Memory B cell (primary cell): ENCODE data around the gene VTI1A.

ENCODE experiments used
- ATAC-seq: fragments of 150-1000 bp; cut with Tn5 transposase; 2 replicates; pipeline ENCODE4 v1.10.0; 2021; ENCODE audit warnings: low read depth, mild to moderate bottlenecking, moderate library complexity
- DNase-seq, 2 donors: peaks; one replicate each; pipeline ENCODE4 v3.0.0; 2022; ENCODE audit warnings: low spot score in 2 of 2
- H3K27ac Mint-ChIP-seq: one replicate; pipeline ENCODE4 v1.8.0; 2022; ENCODE audit warnings: mild to moderate bottlenecking, moderate library complexity, mixed read lengths
- H3K27me3 Mint-ChIP-seq: one replicate; pipeline ENCODE4 v1.8.0; 2022; ENCODE audit warnings: mixed read lengths
- H3K36me3 Mint-ChIP-seq: one replicate; pipeline ENCODE4 v1.8.0; 2022; ENCODE audit warnings: mild to moderate bottlenecking, mixed read lengths
- H3K4me1 Mint-ChIP-seq: one replicate; pipeline ENCODE4 v1.8.0; 2022; ENCODE audit warnings: mixed read lengths
- H3K4me3 Mint-ChIP-seq: one replicate; pipeline ENCODE4 v1.8.0; 2022; ENCODE audit warnings: mild to moderate bottlenecking, moderate library complexity, mixed read lengths
- H3K9me3 Mint-ChIP-seq: one replicate; pipeline ENCODE4 v1.8.0; 2022; ENCODE audit warnings: mixed read lengths

VTI1A gene

GRCh38 chr10:112838784-112839481, 391.9 kb downstream of the VTI1A start:
- no peaks in the 10 kb centered on the region for H3K4me1 Mint-ChIP-seq
- no peak overlapping the region for H3K27ac Mint-ChIP-seq

DNA sequence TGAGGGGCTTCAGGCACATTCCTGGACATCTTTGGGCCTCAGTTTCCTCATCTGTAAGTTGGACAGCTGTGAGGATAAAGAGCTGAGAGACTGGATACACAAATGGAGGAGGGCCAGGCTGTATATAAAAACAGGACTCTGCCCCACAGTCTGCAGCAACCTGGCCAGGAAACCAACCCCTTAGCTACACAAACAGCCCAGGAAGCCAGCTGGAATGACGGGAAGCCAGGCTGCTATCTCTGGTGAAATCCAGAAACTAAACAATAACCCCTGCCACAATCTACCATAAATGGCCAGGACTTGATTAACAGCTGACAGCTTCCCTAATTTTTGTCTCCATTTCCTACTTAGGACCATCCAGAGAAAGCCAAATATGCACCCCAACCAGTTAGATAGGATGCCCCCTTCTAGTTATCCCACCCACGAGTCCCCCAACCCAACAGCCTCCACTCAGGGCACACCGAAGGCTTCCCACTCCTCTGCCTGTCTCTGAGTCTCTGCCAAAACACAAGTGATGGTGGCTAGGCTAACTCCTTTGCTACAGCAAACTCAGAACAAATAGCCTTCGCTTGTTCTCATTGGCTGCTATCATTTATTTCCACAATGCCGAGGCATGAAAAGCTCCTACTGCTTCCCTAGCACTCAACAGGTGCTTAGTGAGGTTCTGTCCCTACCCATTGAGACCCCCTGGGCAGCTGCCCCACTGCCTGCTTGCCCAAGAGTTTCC, 393.1 kb downstream of the VTI1A start:
- Mint-ChIP-seq H3K27ac (no peak overlapping the region), H3K9me3 (peaks cover 1% of the 10 kb centered on the region), H3K27me3 (no peaks in the 10 kb centered on the region), H3K4me1 (no peaks in the 10 kb centered on the region), H3K4me3 (no peak overlapping the region), H3K36me3 (peaks cover 4% of the 10 kb centered on the region)
- ATAC-seq = no peak
- no peak for DNase-seq

More at GRCh38 chr10:112838784-112839481, 391.9 kb downstream of the VTI1A start:
- no peak for DNase-seq
- Mint-ChIP-seq H3K36me3 (peaks cover 4% of the 10 kb centered on the region), H3K27me3 (no peaks in the 10 kb centered on the region), H3K4me3 (no peak overlapping the region), H3K9me3 (no peaks in the 10 kb centered on the region)
- ATAC-seq = no peak

- no peak overlapping the region for H3K27ac Mint-ChIP-seq
- DNase-seq = no peak
- H3K36me3 Mint-ChIP-seq = peaks cover 2% of the 10 kb centered on the region
- peaks cover 1% of the 10 kb centered on the region for H3K9me3 Mint-ChIP-seq
- no peak overlapping the region for H3K4me3 Mint-ChIP-seq
- no peaks in the 10 kb centered on the region for H3K27me3 Mint-ChIP-seq
- ATAC-seq = no peak
- H3K4me1 Mint-ChIP-seq = no peaks in the 10 kb centered on the region
These were observed 394.5 kb downstream of the VTI1A start for GRCh38 chr10:112841549-112841948.

GRCh38 chr10:112842832-112843360, 395.9 kb downstream of the VTI1A start:
- ATAC-seq = no peak
- DNase-seq = no peak
- no peak overlapping the region for H3K4me3 Mint-ChIP-seq
- peaks cover 8% of the 10 kb centered on the region for H3K36me3 Mint-ChIP-seq
- H3K27ac Mint-ChIP-seq = no peak overlapping the region
- H3K9me3 Mint-ChIP-seq = peaks cover 8% of the 10 kb centered on the region
- no peaks in the 10 kb centered on the region for H3K27me3 Mint-ChIP-seq
- H3K4me1 Mint-ChIP-seq = no peaks in the 10 kb centered on the region

- no peaks in the 10 kb centered on the region for H3K27me3 Mint-ChIP-seq
- H3K36me3 Mint-ChIP-seq = peaks cover 12% of the 10 kb centered on the region
- no peak for DNase-seq
- no peaks in the 10 kb centered on the region for H3K4me1 Mint-ChIP-seq
- no peak overlapping the region for H3K4me3 Mint-ChIP-seq
- ATAC-seq = no peak
- H3K27ac Mint-ChIP-seq = no peak overlapping the region
- H3K9me3 Mint-ChIP-seq = peaks cover 8% of the 10 kb centered on the region
These were observed 396.6 kb downstream of the VTI1A start for GRCh38 chr10:112843623-112844022.

DNA sequence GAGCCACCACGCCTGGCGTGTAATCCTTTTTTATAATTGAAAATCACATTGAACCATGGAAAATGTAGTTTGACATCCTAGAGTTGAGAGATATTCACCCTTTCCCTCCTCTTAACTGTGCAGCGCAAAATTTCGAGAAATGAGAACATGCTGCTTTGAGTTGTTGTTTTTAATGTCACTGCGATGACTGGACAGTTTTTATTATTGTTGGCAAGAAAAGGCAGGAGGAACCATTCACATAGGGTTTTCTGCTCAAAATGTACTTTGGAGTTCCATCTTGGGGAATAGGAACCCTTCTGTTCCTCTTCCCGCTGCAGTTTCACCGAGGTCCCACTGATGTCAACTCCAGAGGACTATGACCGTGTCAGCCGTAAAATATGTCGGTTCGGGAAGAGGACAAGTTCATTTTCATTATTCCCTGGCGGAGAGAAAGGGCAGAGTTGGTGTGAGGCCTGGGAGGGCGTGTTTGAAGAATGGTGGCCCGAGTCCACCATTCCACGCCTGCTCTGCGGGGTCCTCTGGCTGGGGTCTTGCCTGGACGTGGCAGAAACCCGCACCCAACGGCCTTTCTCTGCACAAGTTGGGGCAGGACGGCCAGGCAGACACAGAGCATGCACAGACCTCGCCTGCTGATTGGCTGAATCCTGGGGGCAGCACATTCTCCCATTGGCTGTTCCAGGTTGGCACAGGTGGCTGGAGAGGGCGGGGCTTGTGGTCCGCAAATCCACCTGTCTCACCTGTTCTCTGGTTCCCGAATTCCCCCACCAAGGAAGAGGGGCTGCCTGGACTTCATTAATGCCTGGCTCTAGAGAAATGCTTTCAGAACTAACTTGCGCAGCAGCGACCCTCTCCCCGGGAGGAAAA, 397.9 kb downstream of the VTI1A start:
- Mint-ChIP-seq H3K4me3 (no peak overlapping the region), H3K27me3 (no peaks in the 10 kb centered on the region), H3K27ac (no peak overlapping the region), H3K4me1 (peaks cover 2% of the 10 kb centered on the region), H3K36me3 (peaks cover 12% of the 10 kb centered on the region), H3K9me3 (peaks cover 8% of the 10 kb centered on the region)
- DNase-seq (no peak), ATAC-seq (no peak)

- Mint-ChIP-seq H3K27me3 (no peaks in the 10 kb centered on the region), H3K4me3 (no peak overlapping the region), H3K36me3 (peaks cover 12% of the 10 kb centered on the region), H3K27ac (no peak overlapping the region), H3K9me3 (peaks cover 14% of the 10 kb centered on the region), H3K4me1 (peaks cover 10% of the 10 kb centered on the region)
- ATAC-seq = no peak
- DNase-seq = no peak
These were observed 400.8 kb downstream of the VTI1A start for GRCh38 chr10:112847778-112848177.

DNA sequence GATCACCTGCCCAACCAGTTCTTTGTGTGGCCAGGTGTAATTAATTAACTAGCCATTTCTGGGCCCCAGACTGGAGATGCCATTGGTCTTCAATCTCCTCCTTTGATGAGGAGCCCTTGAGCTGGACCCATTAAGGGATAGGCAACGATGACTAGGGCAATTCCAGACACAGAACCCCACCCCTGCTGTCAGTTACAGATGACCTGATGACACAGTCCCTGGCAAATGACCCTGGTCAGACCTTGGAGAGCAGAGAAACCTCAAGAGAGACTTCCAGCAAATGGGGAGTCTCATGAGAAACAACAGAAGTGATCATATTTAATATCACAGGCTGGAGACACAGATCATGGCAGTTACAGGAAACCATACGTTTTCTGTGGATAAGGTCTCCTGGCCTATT, 401.2 kb downstream of the VTI1A start:
- Mint-ChIP-seq H3K4me3 (no peak overlapping the region), H3K36me3 (peaks cover 12% of the 10 kb centered on the region), H3K9me3 (peaks cover 14% of the 10 kb centered on the region)

GRCh38 chr10:112848868-112849430, 401.9 kb downstream of the VTI1A start:
- H3K9me3 Mint-ChIP-seq = peaks cover 14% of the 10 kb centered on the region
- H3K4me1 Mint-ChIP-seq = peaks cover 10% of the 10 kb centered on the region
- peaks cover 12% of the 10 kb centered on the region for H3K36me3 Mint-ChIP-seq
- ATAC-seq (no peak), DNase-seq (no peak)
- H3K27ac Mint-ChIP-seq = no peak overlapping the region
- no peak overlapping the region for H3K4me3 Mint-ChIP-seq
- H3K27me3 Mint-ChIP-seq = no peaks in the 10 kb centered on the region

More for the DNA sequence above, 401.2 kb downstream of the VTI1A start:
- Mint-ChIP-seq H3K27me3 (no peaks in the 10 kb centered on the region), H3K27ac (no peak overlapping the region), H3K4me1 (peaks cover 10% of the 10 kb centered on the region)
- ATAC-seq (no peak), DNase-seq (no peak)

- no peak for DNase-seq
- Mint-ChIP-seq H3K27me3 (no peaks in the 10 kb centered on the region), H3K9me3 (peaks cover 12% of the 10 kb centered on the region), H3K27ac (no peak overlapping the region), H3K4me3 (no peak overlapping the region), H3K36me3 (peaks cover 12% of the 10 kb centered on the region), H3K4me1 (peaks cover 10% of the 10 kb centered on the region)
- ATAC-seq = no peak
These were observed 402.5 kb downstream of the VTI1A start for GRCh38 chr10:112849546-112849945.

DNA sequence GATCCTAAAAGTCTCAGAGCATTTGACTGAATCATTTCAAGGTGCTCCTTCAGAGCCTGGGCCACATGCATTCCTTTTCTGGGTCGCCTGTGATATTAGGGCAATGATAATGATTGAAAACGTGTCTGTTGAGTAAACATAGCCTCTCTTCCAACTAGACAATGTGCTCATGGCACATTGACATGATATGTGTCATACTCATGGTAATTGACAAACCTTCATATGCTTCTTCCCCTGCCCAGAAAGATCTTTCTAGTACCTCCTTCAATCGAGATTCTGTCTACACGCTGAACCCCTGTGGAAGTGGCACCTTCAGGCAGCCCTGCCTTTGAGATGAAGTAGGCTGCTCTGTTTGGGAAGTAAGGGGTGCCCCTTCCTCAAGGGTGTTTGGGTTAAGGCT, 404.2 kb downstream of the VTI1A start:
- no peak for ATAC-seq
- no peaks in the 10 kb centered on the region for H3K27me3 Mint-ChIP-seq
- H3K27ac Mint-ChIP-seq = no peak overlapping the region

DNA sequence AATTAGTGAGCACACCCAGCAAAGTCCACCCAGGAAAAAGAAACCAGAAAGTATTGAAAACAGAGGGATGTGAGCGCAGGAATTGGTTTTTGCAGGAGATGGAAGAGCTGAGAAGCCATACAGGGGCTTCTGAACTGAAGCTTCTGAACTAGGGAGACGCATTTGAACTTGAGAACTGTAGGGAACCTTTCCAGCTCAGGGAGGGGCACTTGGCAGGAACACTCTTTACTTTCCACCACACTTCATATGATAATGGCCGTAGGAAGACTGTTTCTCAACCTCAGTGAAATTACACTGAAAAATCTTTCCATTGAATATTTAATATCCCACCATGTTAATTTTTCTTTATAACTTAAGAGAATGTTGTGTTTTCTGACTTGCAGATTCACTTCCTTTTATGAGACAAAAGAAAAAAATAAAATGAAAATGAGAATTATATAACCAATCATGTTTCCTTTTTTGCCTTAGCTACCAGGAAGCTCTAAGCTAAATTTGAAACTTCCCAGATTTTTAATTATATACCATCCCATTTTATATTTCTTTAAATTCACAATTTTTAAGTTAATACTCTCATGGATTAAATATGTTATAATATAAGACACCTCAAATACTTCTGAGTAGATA, 404.7 kb downstream of the VTI1A start:
- Mint-ChIP-seq H3K27me3 (no peaks in the 10 kb centered on the region), H3K4me3 (no peak overlapping the region), H3K4me1 (peaks cover 10% of the 10 kb centered on the region), H3K27ac (no peak overlapping the region), H3K36me3 (peaks cover 12% of the 10 kb centered on the region), H3K9me3 (peaks cover 12% of the 10 kb centered on the region)
- DNase-seq (no peak), ATAC-seq (no peak)

More for the DNA sequence above, 404.2 kb downstream of the VTI1A start:
- Mint-ChIP-seq H3K4me1 (peaks cover 10% of the 10 kb centered on the region), H3K36me3 (peaks cover 12% of the 10 kb centered on the region), H3K4me3 (no peak overlapping the region), H3K9me3 (peaks cover 12% of the 10 kb centered on the region)
- DNase-seq = no peak

GRCh38 chr10:112852306-112852705, 405.3 kb downstream of the VTI1A start:
- Mint-ChIP-seq H3K27ac (no peak overlapping the region), H3K4me3 (no peak overlapping the region), H3K36me3 (peaks cover 11% of the 10 kb centered on the region), H3K4me1 (peaks cover 10% of the 10 kb centered on the region), H3K27me3 (peaks cover 3% of the 10 kb centered on the region), H3K9me3 (peaks cover 13% of the 10 kb centered on the region)
- DNase-seq (no peak), ATAC-seq (no peak)
